Measurements from ENCODE around the gene VPS35. TPM values are rescaled to one million over a fixed set of nuclear protein-coding genes. Genes with fewer than 3 reads are reported as not detected.

VPS35 gene
- total and polyA plus RNA-seq, 8 donors: 17.9 to 159 (median 44.9) TPM

DNA sequence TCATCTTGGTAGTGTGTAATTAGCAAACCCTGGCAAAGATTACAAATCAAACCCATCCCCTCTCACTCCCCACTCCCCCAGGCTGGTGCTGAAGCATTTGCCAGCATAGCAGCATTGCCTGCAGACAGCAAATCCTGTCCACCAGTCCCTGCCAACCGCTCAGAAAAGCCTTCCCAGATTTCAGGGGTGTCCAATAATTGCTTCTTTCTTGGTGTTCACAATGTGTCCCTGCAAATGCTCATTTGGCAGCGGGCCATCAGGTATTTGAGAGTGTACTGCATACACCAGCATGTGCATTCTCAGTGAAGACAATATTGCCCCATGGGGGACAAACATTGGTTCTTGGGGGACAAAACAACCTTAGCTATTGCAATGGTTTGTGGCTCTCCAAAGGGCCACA, 28.7 kb upstream of the VPS35 start:
- no peaks in the 10 kb centered on the region for H3K27me3 ChIP-seq
- H3K27ac ChIP-seq: no peak overlapping the region
- 61 to 82% (median 67%) methylated on average over 2 of the region's 2 CpGs for WGBS, 5 donors
- no peaks in the 10 kb centered on the region for H3K9me3 ChIP-seq
- H3K4me1 ChIP-seq: no peaks in the 10 kb centered on the region
- no peak overlapping the region for H3K4me3 ChIP-seq
- no peak for DNase-seq
- intact Hi-C loops (cut with DNase I; ENCODE audit: low total_unique reads): no loop called here
- no peaks in the 10 kb centered on the region for H3K36me3 ChIP-seq
- TF ChIP-seq POLR2AphosphoS5 (IDR thresholded peaks at IDR 0.05) (no peak), POLR2A (IDR thresholded peaks at IDR 0.05) (no peak), EP300 (IDR thresholded peaks at IDR 0.05) (no peak)
- TF ChIP-seq, protein P1, sequence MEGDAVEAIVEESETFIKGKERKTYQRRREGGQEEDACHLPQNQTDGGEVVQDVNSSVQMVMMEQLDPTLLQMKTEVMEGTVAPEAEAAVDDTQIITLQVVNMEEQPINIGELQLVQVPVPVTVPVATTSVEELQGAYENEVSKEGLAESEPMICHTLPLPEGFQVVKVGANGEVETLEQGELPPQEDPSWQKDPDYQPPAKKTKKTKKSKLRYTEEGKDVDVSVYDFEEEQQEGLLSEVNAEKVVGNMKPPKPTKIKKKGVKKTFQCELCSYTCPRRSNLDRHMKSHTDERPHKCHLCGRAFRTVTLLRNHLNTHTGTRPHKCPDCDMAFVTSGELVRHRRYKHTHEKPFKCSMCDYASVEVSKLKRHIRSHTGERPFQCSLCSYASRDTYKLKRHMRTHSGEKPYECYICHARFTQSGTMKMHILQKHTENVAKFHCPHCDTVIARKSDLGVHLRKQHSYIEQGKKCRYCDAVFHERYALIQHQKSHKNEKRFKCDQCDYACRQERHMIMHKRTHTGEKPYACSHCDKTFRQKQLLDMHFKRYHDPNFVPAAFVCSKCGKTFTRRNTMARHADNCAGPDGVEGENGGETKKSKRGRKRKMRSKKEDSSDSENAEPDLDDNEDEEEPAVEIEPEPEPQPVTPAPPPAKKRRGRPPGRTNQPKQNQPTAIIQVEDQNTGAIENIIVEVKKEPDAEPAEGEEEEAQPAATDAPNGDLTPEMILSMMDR (IDR thresholded peaks at IDR 0.05): no peak

DNA sequence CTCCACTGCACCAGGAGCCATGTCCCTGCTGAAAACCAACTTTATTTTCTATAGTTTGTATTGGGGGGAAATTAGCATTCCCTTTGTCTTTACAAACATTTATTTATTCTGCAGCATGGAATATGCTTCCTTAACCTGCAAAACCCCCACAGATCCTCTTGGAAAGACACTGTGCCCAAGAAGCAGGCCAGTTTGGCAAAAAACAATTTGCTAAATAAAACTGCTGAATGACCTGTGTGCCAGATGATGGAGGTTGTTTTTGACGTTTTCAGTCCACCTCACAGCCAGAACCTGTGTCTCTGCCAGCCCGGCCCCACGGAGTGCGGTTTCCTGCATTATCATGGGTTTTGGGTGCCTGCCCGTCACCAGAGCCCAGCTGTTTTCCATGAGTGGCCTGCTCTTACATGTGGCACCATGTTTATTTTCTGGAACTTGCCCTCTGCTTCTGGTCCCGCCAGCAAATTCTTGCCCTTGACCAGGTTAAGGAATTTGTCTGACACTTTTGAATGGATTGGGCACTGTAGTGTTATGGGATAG, 26.9 kb upstream of the VPS35 start:
- no peak for DNase-seq
- Histone ChIP-seq H3K4me1 (no peaks in the 10 kb centered on the region), H3K27ac (no peak overlapping the region), H3K27me3 (no peaks in the 10 kb centered on the region), H3K36me3 (no peaks in the 10 kb centered on the region), H3K9me3 (no peaks in the 10 kb centered on the region), H3K4me3 (no peak overlapping the region)
- TF ChIP-seq POLR2A (IDR thresholded peaks at IDR 0.05) (no peak), EP300 (IDR thresholded peaks at IDR 0.05) (no peak), POLR2AphosphoS5 (IDR thresholded peaks at IDR 0.05) (no peak)
- TF ChIP-seq, protein P1 (IDR thresholded peaks at IDR 0.05): no peak
- intact Hi-C loops (cut with DNase I; ENCODE audit: low total_unique reads): no loop called here
- WGBS, 5 donors: 65 to 73% (median 69%) methylated on average over 5 to 6 of the region's 6 CpGs

DNA sequence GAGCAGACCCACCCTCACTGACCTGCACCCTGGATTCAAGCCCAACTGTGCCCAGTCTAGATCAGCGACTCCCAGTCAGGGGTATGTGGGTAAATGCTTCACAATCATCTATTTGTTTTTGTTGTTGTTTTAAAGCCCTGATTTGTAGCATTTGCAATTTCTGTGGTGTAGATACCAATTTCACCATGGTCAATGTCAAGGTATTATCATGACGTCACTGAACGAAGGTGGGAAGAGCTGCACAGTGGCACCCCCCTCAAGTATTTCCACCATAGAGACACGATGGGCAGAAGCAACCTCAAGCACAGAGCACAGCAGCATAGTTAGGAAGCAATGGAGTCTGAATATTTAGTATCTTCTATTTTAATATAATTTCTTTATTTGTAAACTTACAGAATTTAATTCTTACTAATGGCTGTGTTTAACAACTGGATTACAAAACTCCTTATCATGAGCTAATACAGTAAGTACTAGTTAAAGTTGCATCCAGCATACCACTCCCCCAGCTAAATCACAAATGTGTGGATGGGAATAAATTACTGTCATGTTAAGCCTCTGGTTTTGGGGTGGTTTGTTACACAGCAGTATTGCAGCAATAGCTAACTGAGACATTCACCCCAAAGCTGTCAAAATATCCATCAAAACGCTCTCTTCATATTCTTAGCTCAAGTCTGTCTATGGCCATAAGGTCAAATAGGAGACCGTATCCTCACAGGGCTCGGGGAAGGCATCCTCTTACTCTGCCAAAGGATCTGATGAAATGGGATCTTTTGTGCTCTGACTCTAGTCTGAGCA, 26.0 kb upstream of the VPS35 start:
- no peaks in the 10 kb centered on the region for H3K9me3 ChIP-seq
- no peaks in the 10 kb centered on the region for H3K4me1 ChIP-seq
- WGBS, 5 donors: 86 to 89% (median 89%) methylated on average over 7 of the region's 7 CpGs
- no peak overlapping the region for H3K4me3 ChIP-seq
- intact Hi-C loops (cut with DNase I; ENCODE audit: low total_unique reads): no loop called here
- TF ChIP-seq EP300 (IDR thresholded peaks at IDR 0.05) (no peak), POLR2A (IDR thresholded peaks at IDR 0.05) (no peak), POLR2AphosphoS5 (IDR thresholded peaks at IDR 0.05) (no peak)
- TF ChIP-seq, protein P1 (IDR thresholded peaks at IDR 0.05): no peak
- no peaks in the 10 kb centered on the region for H3K27me3 ChIP-seq
- no peak overlapping the region for H3K27ac ChIP-seq
- H3K36me3 ChIP-seq: no peaks in the 10 kb centered on the region
- no peak for DNase-seq

DNA sequence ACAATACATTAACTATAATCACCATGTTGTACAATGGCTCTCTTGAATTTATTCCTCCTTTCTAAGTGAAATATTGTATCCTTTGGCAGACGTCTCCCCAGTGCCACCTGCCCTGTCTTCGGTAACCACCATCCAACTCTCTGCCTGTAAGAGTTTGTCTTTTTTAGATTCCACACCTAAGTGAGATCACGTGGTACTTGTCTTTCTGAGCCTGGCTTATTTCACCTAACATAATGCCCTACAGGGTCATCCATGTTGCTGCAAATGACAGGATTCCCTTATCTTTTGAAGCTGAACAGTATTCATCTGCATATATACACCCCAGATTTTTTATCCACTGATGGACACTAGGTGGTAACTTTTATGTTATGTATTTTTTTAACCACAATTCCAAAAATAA, 24.7 kb upstream of the VPS35 start:
- no peaks in the 10 kb centered on the region for H3K36me3 ChIP-seq
- H3K9me3 ChIP-seq: no peaks in the 10 kb centered on the region
- no peaks in the 10 kb centered on the region for H3K4me1 ChIP-seq
- no peak overlapping the region for H3K4me3 ChIP-seq
- WGBS, 5 donors: 69 to 78% (median 77%) methylated on average over 3 of the region's 3 CpGs
- intact Hi-C loops (cut with DNase I; ENCODE audit: low total_unique reads): no loop called here
- no peak for TF ChIP-seq EP300 (IDR thresholded peaks at IDR 0.05)
- no peak for TF ChIP-seq POLR2A (IDR thresholded peaks at IDR 0.05)
- TF ChIP-seq, protein P1 (IDR thresholded peaks at IDR 0.05): no peak
- no peak for TF ChIP-seq POLR2AphosphoS5 (IDR thresholded peaks at IDR 0.05)
- DNase-seq: no peak
- H3K27ac ChIP-seq: no peak overlapping the region
- H3K27me3 ChIP-seq: no peaks in the 10 kb centered on the region
